ENCODE data around the gene BEST4.
"Not testable (repeated sequence)": the region's sequence is repeated elsewhere in the genome, so short reads cannot be mapped to it uniquely, and the experiment has no call there.

Gene BEST4

GRCh38 chr1:44817307-44817706 lies 29.3 kb upstream of the BEST4 start:
- no peak for DNase-seq
- Histone ChIP-seq H3K4me3 (ENCODE audit: low read depth, low read length) (no peak overlapping the region), H3K27ac (no peak overlapping the region), H3K36me3 (no peaks in the 10 kb centered on the region), H3K9me3 (ENCODE audit: severe bottlenecking) (no peaks in the 10 kb centered on the region), H3K27me3 (ENCODE audit: insufficient read depth, low read depth, severe bottlenecking) (no peaks in the 10 kb centered on the region)
- no peak for TF ChIP-seq CTCF (IDR thresholded peaks at IDR 0.05; ENCODE audit: low read depth, low read length)

- H3K27ac ChIP-seq; H3K4me3 ChIP-seq (ENCODE audit: low read depth, low read length); H3K27me3 ChIP-seq (ENCODE audit: insufficient read depth, low read depth, severe bottlenecking); H3K9me3 ChIP-seq (ENCODE audit: severe bottlenecking); DNase-seq; H3K36me3 ChIP-seq: not testable (repeated sequence)
Observed at GRCh38 chr1:44815926-44816325, 28.0 kb upstream of the BEST4 start.

GRCh38 chr1:44812822-44813543 lies 25.0 kb upstream of the BEST4 start:
- Histone ChIP-seq H3K4me3 (ENCODE audit: low read depth, low read length) (no peak overlapping the region), H3K27ac (no peak overlapping the region), H3K9me3 (ENCODE audit: severe bottlenecking) (no peaks in the 10 kb centered on the region), H3K27me3 (ENCODE audit: insufficient read depth, low read depth, severe bottlenecking) (no peaks in the 10 kb centered on the region), H3K36me3 (peaks cover 3% of the 10 kb centered on the region; the same call in 1 of the 2 replicates)
- no peak for DNase-seq
- no peak for TF ChIP-seq CTCF (IDR thresholded peaks at IDR 0.05; ENCODE audit: low read depth, low read length)

GRCh38 chr1:44811234-44811633 lies 23.3 kb upstream of the BEST4 start:
- Histone ChIP-seq H3K4me3 (ENCODE audit: low read depth, low read length) (no peak overlapping the region), H3K36me3 (peaks cover 13% of the 10 kb centered on the region; the same call in 1 of the 2 replicates), H3K27ac (no peak overlapping the region), H3K9me3 (ENCODE audit: severe bottlenecking) (no peaks in the 10 kb centered on the region), H3K27me3 (ENCODE audit: insufficient read depth, low read depth, severe bottlenecking) (no peaks in the 10 kb centered on the region)
- DNase-seq: no peak
- TF ChIP-seq CTCF (IDR thresholded peaks at IDR 0.05; ENCODE audit: low read depth, low read length): no peak

DNA sequence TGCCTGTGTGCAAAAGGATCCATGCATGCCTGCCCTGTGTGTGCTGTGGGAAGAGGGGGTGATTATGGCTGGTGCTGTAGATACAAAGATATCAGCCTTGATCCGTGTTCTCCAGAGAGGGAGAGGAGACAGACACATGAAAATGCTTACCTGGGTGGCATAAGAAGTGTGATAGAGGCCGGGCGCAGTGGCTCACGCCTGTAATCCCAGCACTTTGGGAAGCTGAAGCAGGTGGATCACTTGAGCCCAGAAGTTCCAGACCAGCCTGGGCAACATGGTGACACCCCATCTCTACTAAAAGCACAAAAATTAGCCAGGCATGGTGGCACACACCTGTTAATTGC lies 22.8 kb upstream of the BEST4 start:
- H3K9me3 ChIP-seq (ENCODE audit: severe bottlenecking); H3K27me3 ChIP-seq (ENCODE audit: insufficient read depth, low read depth, severe bottlenecking); DNase-seq; H3K4me3 ChIP-seq (ENCODE audit: low read depth, low read length); H3K27ac ChIP-seq: not testable (repeated sequence)
- peaks cover 18% of the 10 kb centered on the region for H3K36me3 ChIP-seq

GRCh38 chr1:44810101-44810761 lies 22.3 kb upstream of the BEST4 start:
- Histone ChIP-seq H3K4me3 (ENCODE audit: low read depth, low read length) (no peak overlapping the region), H3K36me3 (peaks cover 23% of the 10 kb centered on the region), H3K9me3 (ENCODE audit: severe bottlenecking) (no peaks in the 10 kb centered on the region), H3K27ac (no peak overlapping the region), H3K27me3 (ENCODE audit: insufficient read depth, low read depth, severe bottlenecking) (no peaks in the 10 kb centered on the region)
- no peak for DNase-seq
- TF ChIP-seq CTCF (IDR thresholded peaks at IDR 0.05; ENCODE audit: low read depth, low read length): no peak
